ENCODE data around the gene PRRT1B.

- TF ChIP-seq EZH2phosphoT487 (IDR thresholded peaks at IDR 0.05; ENCODE audit: insufficient read depth, low read depth) (no peak), EZH2 (IDR thresholded peaks at IDR 0.05; ENCODE audit: insufficient read depth, poor library complexity, severe bottlenecking) (no peak)
Measured at GRCh38 chr9:131521822-131522221, 23.5 kb upstream of the PRRT1B start.
